ENCODE results near the gene SLC22A9. TPM values are rescaled to one million over a fixed set of nuclear protein-coding genes. Genes with fewer than 3 reads are reported as not detected.

The SLC22A9 gene
- total RNA-seq, 1 experiment from 2014 or later: not detected

- no peak overlapping the region for H2BK120ac ChIP-seq (ENCODE audit: low read depth, low read length, poor library complexity, severe bottlenecking)
- no peaks in the 10 kb centered on the region for H3K27me3 Mint-ChIP-seq (ENCODE audit: low read depth)
- no peak overlapping the region for H4K5ac ChIP-seq (ENCODE audit: insufficient read length, low read depth, low read length)
- no peaks in the 10 kb centered on the region for H3K9me3 Mint-ChIP-seq
- no peak overlapping the region for H3K56ac ChIP-seq (ENCODE audit: insufficient read length, low read depth, low read length)
- H3K9me3 ChIP-seq (ENCODE audit: control insufficient read depth, low read depth, low read length): no peaks in the 10 kb centered on the region
- no peaks in the 10 kb centered on the region for H4K20me1 ChIP-seq (ENCODE audit: control insufficient read depth, insufficient read depth, insufficient read length)
- no peaks in the 10 kb centered on the region; the same call in 1 of the 2 replicates for H3K4me1 ChIP-seq (ENCODE audit: insufficient read depth, low read length)
- no peak overlapping the region for H3K4me2 ChIP-seq (ENCODE audit: insufficient read depth, insufficient read length, low read length)
- no peaks in the 10 kb centered on the region; the same call in 1 of the 2 replicates for H3K79me2 ChIP-seq (ENCODE audit: insufficient read depth, low read length)
- no CpG with 5 or more reads among the region's 6 CpGs for WGBS (ENCODE audit: extremely low coverage, insufficient read length, low lambda C conversion rate)
- peak overlapping the region in 2 of 3 experiments; percentile 51 to 61; a peak in 1 of 7 replicates for H3K27ac Mint-ChIP-seq
- no peak overlapping the region for H3K23ac ChIP-seq (ENCODE audit: insufficient read length, low read depth, low read length)
- H3K36me3 Mint-ChIP-seq (ENCODE audit: insufficient read depth in 1 of 3, low read depth in 3 of 3): peaks cover 0 to 24% (median 5%) of the 10 kb centered on the region in 3 experiments; a peak in 4 of 7 replicates
- TF ChIP-seq CTCF (conservative IDR thresholded peaks at IDR 0.05): no peak
- H3T11ph ChIP-seq (ENCODE audit: low read length): no peak overlapping the region
- H3K4me3 Mint-ChIP-seq: no peak overlapping the region; a peak in 1 of 5 replicates
- no peak overlapping the region for H3K18ac ChIP-seq (ENCODE audit: insufficient read length, low read depth, low read length)
- no peak overlapping the region for H4K8ac ChIP-seq (replicated peaks; ENCODE audit: insufficient read length, low read depth, low read length)
- H2BK12ac ChIP-seq (ENCODE audit: insufficient read length, low read depth, low read length): no peak overlapping the region
- no peak overlapping the region for H3K14ac ChIP-seq (ENCODE audit: insufficient read depth, low read length)
- H3K4ac ChIP-seq (ENCODE audit: low read depth, low read length): no peak overlapping the region
- H3K79me1 ChIP-seq (ENCODE audit: insufficient read depth, low read depth, low read length, poor library complexity, severe bottlenecking): no peaks in the 10 kb centered on the region
- H2AK5ac ChIP-seq (ENCODE audit: insufficient read length, low read length): no peak overlapping the region
- no peak overlapping the region for H2BK15ac ChIP-seq (ENCODE audit: low read depth, low read length)
- H2AFZ ChIP-seq (ENCODE audit: low read length): no peak overlapping the region
- peak; percentile 72 for DNase-seq
- H3K4me1 Mint-ChIP-seq: peaks cover under 1 to 19% of the 10 kb centered on the region in 2 experiments; a peak in 3 of 4 replicates
- H3K27ac ChIP-seq (ENCODE audit: insufficient read length, low read depth, low read length): no peak overlapping the region
- no peaks in the 10 kb centered on the region for H3K23me2 ChIP-seq (ENCODE audit: insufficient read length, low read depth, low read length, poor library complexity, severe bottlenecking)
- no peak overlapping the region for H4K91ac ChIP-seq (ENCODE audit: insufficient read length, low read depth, low read length)
- H2BK5ac ChIP-seq (ENCODE audit: insufficient read length, low read length): no peak overlapping the region
- H2BK20ac ChIP-seq (ENCODE audit: low read depth, low read length, poor library complexity, severe bottlenecking): no peak overlapping the region
- no peak overlapping the region for H3K9ac ChIP-seq (ENCODE audit: extremely low read depth, insufficient read length, low read length)
- no peaks in the 10 kb centered on the region for H3K27me3 ChIP-seq (ENCODE audit: insufficient read depth, low read length)
Observed at GRCh38 chr11:63459586-63459985, 90.0 kb downstream of the SLC22A9 start.

Other genes starting within 250 kb of the SLC22A9 start
- not detected in 2 replicates for gene SLC22A24, start 225.6 kb upstream of the SLC22A9 start, total RNA-seq (2021)
- gene SLC22A25, start 126.2 kb upstream of the SLC22A9 start, total RNA-seq (2021): not detected in 2 replicates
- gene PLAAT5, start 121.4 kb downstream of the SLC22A9 start, total RNA-seq (2021): 8.5 and 9.6 TPM in 2 replicates
- gene LGALS12, start 136.3 kb downstream of the SLC22A9 start, total RNA-seq (2021): 1.9 and 2.0 TPM in 2 replicates
- gene PLAAT4, start 167.0 kb downstream of the SLC22A9 start, total RNA-seq (2021): 3.1 and 3.5 TPM in 2 replicates
- gene PLAAT2, start 193.6 kb downstream of the SLC22A9 start, total RNA-seq (2021): 0.31 and 0.52 TPM in 2 replicates
- 188 and 198 TPM in 2 replicates for gene PLAAT3, start 244.6 kb downstream of the SLC22A9 start, total RNA-seq (2021)